Posterior cingulate gyrus (tissue), 11 donors: ENCODE data around the gene LIF.

Experiments
- DNase-seq, 10 donors: peaks; one replicate each; pipeline versions ENCODE4 v3.0.0 to v3.0.0-alpha.2; 2020 to 2021; ENCODE audit warnings: mixed read lengths in 3 of 10
- intact Hi-C: fragments of 100-400 bp; cut with DNase I; formaldehyde crosslinking; loops from one replicate; pipeline ENCODE4 v1.15.1; 2023

LIF gene

GRCh38 chr22:30245985-30246813, at the start of gene LIF:
Gene LIF (minus strand): TSS chr22:30246759. CDS start chr22:30246695, 64 bp downstream.
- peak in 2 of 10 donors; percentile 30 to 86 for DNase-seq
- intact Hi-C loops, result no loop called here

GRCh38 chr22:30296324-30296723, 49.8 kb upstream of the LIF start:
- intact Hi-C loops, result no loop called here
- DNase-seq, result no peak

GRCh38 chr22:30295576-30295975, 49.0 kb upstream of the LIF start:
- intact Hi-C loops, result no loop called here
- no peak for DNase-seq

- DNase-seq, result no peak
- intact Hi-C loops, result no loop called here
Measured at GRCh38 chr22:30294830-30295229, 48.3 kb upstream of the LIF start.

GRCh38 chr22:30294066-30294465, 47.5 kb upstream of the LIF start:
- intact Hi-C loops, result no loop called here
- DNase-seq, result no peak

- intact Hi-C loops, result no loop called here
- DNase-seq, result no peak
Measured at GRCh38 chr22:30293026-30293425, 46.5 kb upstream of the LIF start.

- DNase-seq, result peak in 2 of 10 donors; percentile 31 to 88
- intact Hi-C loops, result no loop called here
Measured at GRCh38 chr22:30292069-30292970, 45.8 kb upstream of the LIF start.

GRCh38 chr22:30291058-30291892, 44.7 kb upstream of the LIF start:
- intact Hi-C loops, result no loop called here
- peak in 9 of 10 donors; percentile 68 to 96 (median 84) for DNase-seq

GRCh38 chr22:30290342-30291057, 43.9 kb upstream of the LIF start:
- intact Hi-C loops, result no loop called here
- DNase-seq, result peak in 1 of 10 donors; percentile 20

GRCh38 chr22:30289980-30290313, 43.4 kb upstream of the LIF start:
- DNase-seq, result no peak
- intact Hi-C loops, result loop anchor here (2.0 kb wide), 1 partner anchor 37 kb away; the partner anchor contains the start of gene TBC1D10A

GRCh38 chr22:30289141-30289979, 42.8 kb upstream of the LIF start, which contains the start of gene CASTOR1:
Gene CASTOR1 (minus strand): TSS chr22:30289505. CDS start chr22:30289497, 8 bp downstream.
- peak; percentile 93 to 100 (median 98) for DNase-seq
- intact Hi-C loops, result loop anchor here (2.0 kb wide), 1 partner anchor 37 kb away; the partner anchor contains the start of gene TBC1D10A

GRCh38 chr22:30288419-30289140, 42.0 kb upstream of the LIF start:
- no peak for DNase-seq
- intact Hi-C loops, result loop anchor here (2.0 kb wide), 1 partner anchor 38 kb away; the partner anchor contains the start of gene TBC1D10A

- intact Hi-C loops, result loop anchor here (1.0 to 2.0 kb wide), 2 partner anchors 39 to 99 kb away; partner anchors contain the start of genes RNF215 and TBC1D10A
Measured at GRCh38 chr22:30287648-30288418, 41.3 kb upstream of the LIF start.

GRCh38 chr22:30286813-30287647, 40.5 kb upstream of the LIF start:
- intact Hi-C loops, result loop anchor here (1.0 kb wide), 1 partner anchor 100 kb away; the partner anchor contains the start of gene RNF215
- peak in 9 of 10 donors; percentile 52 to 94 (median 63) for DNase-seq

More at GRCh38 chr22:30287648-30288418, 41.3 kb upstream of the LIF start:
- peak; percentile 55 to 94 (median 80) for DNase-seq

- intact Hi-C loops, result no loop called here
- DNase-seq, result no peak
Measured at GRCh38 chr22:30286331-30286730, 39.8 kb upstream of the LIF start.

GRCh38 chr22:30285846-30286200, 39.3 kb upstream of the LIF start:
- intact Hi-C loops, result no loop called here
- peak in 1 of 10 donors; percentile 48 for DNase-seq
